Upper lobe of left lung (tissue), 4 donors: ENCODE measurements around the gene LENG1.

ENCODE experiments used
- POLR2A ChIP-seq, 4 donors: fragments of 450-650 bp; IDR thresholded peaks; one replicate each; pipeline ENCODE4 v1.5.1; 2016 to 2017; ENCODE audit warnings: antibody characterized with exemption in 4 of 4, mild to moderate bottlenecking in 2 of 4
- POLR2AphosphoS5 ChIP-seq, 2 donors: sonication (generic); formaldehyde crosslinking; IDR thresholded peaks; one replicate each; pipeline ENCODE4 v1.5.1; 2017; ENCODE audit warnings: antibody characterized with exemption in 2 of 2
- TF ChIP-seq, protein P1 (sequence below), 6 experiments: fragments of 450-650 bp in 4 of 6; fragments of 200-600 bp in 2 of 6; sonication (generic) in 2 of 6; IDR thresholded peaks; one replicate each; pipeline ENCODE4 v1.5.1; 2016 to 2019; ENCODE audit warnings: antibody characterized with exemption in 6 of 6

DNA sequence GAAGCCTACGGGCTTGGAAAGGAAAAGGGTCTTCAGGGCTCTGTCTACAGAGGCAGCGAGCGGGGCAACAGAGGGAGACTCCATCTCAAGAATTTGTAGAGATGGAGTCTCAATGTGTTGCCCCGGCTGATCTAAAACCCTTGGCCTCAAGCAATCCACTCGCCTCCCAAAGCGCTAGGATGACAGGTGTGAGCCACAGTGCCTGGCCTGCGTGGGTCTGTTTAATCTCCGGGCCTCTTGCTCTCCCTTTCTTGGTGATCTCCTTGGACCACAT is 49.2 kb upstream of the LENG1 start:
- TF ChIP-seq, protein P1, sequence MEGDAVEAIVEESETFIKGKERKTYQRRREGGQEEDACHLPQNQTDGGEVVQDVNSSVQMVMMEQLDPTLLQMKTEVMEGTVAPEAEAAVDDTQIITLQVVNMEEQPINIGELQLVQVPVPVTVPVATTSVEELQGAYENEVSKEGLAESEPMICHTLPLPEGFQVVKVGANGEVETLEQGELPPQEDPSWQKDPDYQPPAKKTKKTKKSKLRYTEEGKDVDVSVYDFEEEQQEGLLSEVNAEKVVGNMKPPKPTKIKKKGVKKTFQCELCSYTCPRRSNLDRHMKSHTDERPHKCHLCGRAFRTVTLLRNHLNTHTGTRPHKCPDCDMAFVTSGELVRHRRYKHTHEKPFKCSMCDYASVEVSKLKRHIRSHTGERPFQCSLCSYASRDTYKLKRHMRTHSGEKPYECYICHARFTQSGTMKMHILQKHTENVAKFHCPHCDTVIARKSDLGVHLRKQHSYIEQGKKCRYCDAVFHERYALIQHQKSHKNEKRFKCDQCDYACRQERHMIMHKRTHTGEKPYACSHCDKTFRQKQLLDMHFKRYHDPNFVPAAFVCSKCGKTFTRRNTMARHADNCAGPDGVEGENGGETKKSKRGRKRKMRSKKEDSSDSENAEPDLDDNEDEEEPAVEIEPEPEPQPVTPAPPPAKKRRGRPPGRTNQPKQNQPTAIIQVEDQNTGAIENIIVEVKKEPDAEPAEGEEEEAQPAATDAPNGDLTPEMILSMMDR (IDR thresholded peaks at IDR 0.05), result no peak
- TF ChIP-seq POLR2A (IDR thresholded peaks at IDR 0.05), result no peak
- TF ChIP-seq POLR2AphosphoS5 (IDR thresholded peaks at IDR 0.05), result no peak
